GM10266 (cell line): ENCODE measurements around the gene CALR3.
A peak's percentile ranks its signal among the peaks of the same experiment; 100 is the strongest.
"Not testable (repeated sequence)": the region's sequence is repeated elsewhere in the genome, so short reads cannot be mapped to it uniquely, and the experiment has no call there.

Experiments
- DNase-seq: peaks from one replicate; pipeline ENCODE4 v3.0.0; 2012; ENCODE audit errors: extremely low spot score
- TF ChIP-seq, protein P1 (sequence below): IDR thresholded peaks from 2 replicates; pipeline ENCODE4 v1.5.1; 2012; ENCODE audit warnings: mild to moderate bottlenecking, low read depth; ENCODE audit not compliant: control insufficient read depth, insufficient read depth; ENCODE audit errors: missing control alignments

CALR3 gene

DNA sequence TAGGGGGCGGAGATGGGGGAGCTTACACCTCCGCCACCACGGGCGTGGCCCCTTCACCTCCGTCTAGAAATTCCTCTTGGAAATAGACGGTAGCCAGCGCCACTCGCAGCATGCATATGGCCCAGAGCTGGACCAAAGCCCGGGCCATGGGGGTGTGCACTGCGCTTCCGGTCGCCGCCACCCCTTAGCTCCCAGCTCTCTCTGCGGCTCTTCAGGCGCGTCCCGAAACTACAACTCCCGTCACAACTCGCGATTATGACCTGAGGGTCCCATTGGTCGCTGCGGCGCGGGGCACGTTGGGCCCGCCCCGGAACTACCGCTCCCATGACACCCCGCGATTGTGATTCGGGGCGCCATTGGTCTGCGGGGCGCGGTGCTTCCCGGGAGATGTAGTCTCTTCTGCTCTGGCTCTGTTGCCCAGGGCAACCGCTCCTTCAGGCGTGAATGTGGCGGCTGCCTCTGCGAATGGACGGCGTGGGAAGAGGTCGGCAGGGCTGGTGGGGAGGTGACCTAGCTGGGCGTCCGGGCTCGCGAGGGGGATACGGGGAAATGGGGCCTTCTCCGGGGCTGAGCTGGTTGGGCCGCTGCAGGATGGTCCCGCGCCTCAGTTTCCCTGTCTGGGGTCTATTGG, at the start of gene CALR3, which contains the start of gene C19orf44:
TSS of gene CALR3 (minus strand) at position 186 of the 631 bp plus-strand sequence. CDS start at position 148, 38 bp downstream.
TSS of gene C19orf44 (plus strand) at position 413 of the 631 bp plus-strand sequence. CDS start 4,399 bp downstream, outside the sequence.
- DNase-seq = peak; percentile 93
- TF ChIP-seq, protein P1, sequence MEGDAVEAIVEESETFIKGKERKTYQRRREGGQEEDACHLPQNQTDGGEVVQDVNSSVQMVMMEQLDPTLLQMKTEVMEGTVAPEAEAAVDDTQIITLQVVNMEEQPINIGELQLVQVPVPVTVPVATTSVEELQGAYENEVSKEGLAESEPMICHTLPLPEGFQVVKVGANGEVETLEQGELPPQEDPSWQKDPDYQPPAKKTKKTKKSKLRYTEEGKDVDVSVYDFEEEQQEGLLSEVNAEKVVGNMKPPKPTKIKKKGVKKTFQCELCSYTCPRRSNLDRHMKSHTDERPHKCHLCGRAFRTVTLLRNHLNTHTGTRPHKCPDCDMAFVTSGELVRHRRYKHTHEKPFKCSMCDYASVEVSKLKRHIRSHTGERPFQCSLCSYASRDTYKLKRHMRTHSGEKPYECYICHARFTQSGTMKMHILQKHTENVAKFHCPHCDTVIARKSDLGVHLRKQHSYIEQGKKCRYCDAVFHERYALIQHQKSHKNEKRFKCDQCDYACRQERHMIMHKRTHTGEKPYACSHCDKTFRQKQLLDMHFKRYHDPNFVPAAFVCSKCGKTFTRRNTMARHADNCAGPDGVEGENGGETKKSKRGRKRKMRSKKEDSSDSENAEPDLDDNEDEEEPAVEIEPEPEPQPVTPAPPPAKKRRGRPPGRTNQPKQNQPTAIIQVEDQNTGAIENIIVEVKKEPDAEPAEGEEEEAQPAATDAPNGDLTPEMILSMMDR = no peak

DNA sequence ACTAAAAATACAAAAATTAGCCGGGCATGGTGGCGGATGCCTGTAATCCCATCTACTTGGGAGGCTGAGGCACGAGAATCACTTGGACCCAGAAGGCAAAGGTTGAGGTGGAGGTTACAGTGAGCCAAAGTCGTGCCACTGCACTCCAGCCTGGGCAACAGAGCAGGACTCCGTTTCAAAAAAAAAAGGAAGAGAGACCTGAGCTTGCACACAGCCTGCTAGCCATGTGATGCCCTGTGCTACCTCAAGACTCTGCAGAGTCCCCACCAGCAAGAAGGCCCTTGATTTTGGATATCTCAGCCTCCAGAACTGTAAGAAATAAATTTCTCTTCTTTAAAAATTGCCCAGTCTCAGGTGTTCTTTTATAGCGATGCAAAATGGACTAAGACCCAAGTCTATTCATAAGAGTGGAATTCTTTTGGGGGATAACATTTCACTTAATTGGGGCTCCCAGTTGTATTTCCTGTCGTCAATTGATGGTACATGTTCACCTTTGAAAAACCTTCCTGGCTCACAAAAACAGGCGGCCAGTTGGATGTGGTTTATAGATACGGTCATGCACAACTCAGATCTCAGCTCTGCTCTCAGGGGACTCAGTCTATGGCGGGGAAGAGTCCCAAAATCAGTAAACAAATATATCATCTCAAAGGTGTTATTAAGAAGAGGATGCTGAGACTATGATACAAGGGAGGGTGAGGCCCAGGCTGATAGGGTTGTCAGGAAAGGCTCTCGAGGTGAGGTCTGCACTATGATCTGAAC, 48.7 kb upstream of the CALR3 start:
- DNase-seq = no peak
- TF ChIP-seq, protein P1 = no peak

DNA sequence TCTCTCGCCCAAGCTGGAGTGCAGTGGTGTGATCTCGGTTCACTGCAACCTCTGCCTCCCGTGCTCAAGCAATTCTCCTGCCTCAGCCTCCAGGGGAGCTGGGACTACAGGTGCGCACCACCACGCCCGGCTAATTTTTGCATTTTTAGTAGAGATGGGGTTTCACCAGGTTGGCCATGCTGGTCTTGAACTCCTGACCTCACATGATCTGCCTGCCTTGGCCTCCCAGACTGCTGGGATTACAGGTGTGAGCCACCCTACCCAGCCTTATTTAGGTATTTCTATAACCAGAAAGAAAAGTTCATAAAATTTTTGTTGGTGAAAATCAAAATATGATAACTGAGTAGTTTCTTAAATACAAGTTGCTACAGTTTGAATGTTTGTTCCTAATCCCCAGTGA, 47.8 kb upstream of the CALR3 start:
- DNase-seq = not testable (repeated sequence)

- TF ChIP-seq, protein P1 = no peak
- no peak for DNase-seq
Observed at GRCh38 chr19:16542910-16543472, 47.0 kb upstream of the CALR3 start.

DNA sequence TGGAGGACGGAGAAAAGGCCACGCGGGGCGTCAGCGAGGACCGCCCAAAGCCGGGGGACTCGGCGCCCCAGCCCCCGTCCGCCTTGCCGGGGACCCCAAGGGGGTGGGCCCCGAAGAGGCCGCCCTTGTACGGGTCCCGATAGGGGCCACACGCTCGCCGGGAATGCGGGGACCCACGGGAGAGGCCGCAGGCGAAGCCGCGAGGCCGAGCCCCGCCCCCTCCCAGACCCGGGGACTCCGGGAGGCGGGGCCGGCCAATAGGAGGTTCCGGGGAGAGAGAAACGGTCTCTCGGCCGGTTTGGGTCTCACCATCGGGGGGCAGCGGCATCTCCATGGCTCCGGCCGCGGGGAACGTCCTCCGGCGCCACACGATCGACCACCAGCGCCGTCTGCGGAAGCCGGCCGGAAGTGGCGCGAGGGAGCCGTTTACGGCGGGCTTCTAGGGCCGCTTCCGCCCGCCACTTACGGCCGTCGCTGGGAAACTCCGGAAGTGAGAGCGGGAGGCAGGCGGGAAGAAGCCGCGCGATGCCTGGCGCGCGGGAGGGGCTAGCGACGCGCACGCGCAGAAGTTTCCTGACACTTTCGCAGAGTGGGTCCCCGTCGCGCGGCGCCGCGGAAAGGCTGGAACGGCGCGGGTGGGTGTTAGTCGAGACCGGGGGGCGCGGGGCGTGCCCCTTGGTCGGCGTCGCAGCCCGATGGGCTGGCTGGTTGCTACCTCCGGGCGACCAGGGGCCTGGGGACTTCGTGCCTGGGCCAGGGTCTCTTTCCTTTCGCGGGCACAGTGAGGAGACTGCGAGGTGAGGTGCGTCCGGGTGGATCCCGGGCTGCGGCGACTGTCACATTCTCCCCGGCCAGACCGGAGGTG, 46.3 kb upstream of the CALR3 start, which contains the start of gene CHERP:
TSS of gene CHERP (minus strand) at position 393 of the 865 bp plus-strand sequence. CDS start at position 334, 59 bp downstream.
- TF ChIP-seq, protein P1 = no peak
- peak; percentile 98 for DNase-seq

GRCh38 chr19:16541526-16542044, 45.6 kb upstream of the CALR3 start:
- peak; percentile 25 for DNase-seq
- TF ChIP-seq, protein P1 = no peak

DNA sequence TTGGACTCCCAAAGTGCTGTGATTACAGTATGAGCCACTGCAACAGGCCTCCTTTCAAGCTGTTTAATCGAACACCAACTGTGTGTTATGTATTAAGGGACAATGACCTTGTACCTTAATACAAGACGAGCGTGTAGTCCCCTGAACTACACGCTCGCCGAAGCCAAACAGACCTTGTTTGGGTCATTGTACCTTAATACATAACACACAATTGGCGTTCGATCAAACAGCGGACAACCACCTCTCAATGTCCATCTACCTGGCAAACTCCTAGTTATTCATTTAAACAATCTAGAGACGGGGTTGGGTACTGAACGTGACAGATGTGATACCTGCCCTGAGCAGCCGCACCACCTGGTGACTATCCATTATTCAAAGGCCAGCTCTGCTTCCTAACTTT, 45.0 kb upstream of the CALR3 start:
- DNase-seq = no peak
- TF ChIP-seq, protein P1 = no peak
